ENCODE measurements around the gene SIRPA.
"Not testable (repeated sequence)": the region's sequence is repeated elsewhere in the genome, so short reads cannot be mapped to it uniquely, and the experiment has no call there.

Gene SIRPA

GRCh38 chr20:1915725-1916124 is 20.5 kb downstream of the SIRPA start:
- H3K9me3 ChIP-seq (ENCODE audit: insufficient read depth, low read length), result 0 out of 2 replicates have a peak, but pooled peaks cover 8% of the 10 kb centered on the region
- H3K27me3 ChIP-seq (ENCODE audit: insufficient read depth, insufficient read length), result no peaks in the 10 kb centered on the region
- DNase-seq (ENCODE audit: low read depth, low spot score), result no peak
- peaks cover 15% of the 10 kb centered on the region for H3K36me3 ChIP-seq (ENCODE audit: insufficient read depth, insufficient read length, low read length)
- no peaks in the 10 kb centered on the region for H3K4me1 ChIP-seq (ENCODE audit: insufficient read depth, insufficient read length)
- no peak for TF ChIP-seq YY1 (IDR thresholded peaks at IDR 0.05; ENCODE audit: insufficient read depth, insufficient read length)
- TF ChIP-seq ZNF274 (IDR thresholded peaks at IDR 0.05; ENCODE audit: low read depth, low read length), result no peak
- TF ChIP-seq SUZ12 (IDR thresholded peaks at IDR 0.05; ENCODE audit: extremely low read depth, insufficient read depth, insufficient read length), result no peak
- no peak overlapping the region for H3K9ac ChIP-seq (ENCODE audit: insufficient read length, low read depth)
- H3K4me3 ChIP-seq (ENCODE audit: insufficient read length, low read depth), result no peak overlapping the region

- DNase-seq (ENCODE audit: low read depth, low spot score), result no peak
- TF ChIP-seq SUZ12 (IDR thresholded peaks at IDR 0.05; ENCODE audit: extremely low read depth, insufficient read depth, insufficient read length) (no peak), YY1 (IDR thresholded peaks at IDR 0.05; ENCODE audit: insufficient read depth, insufficient read length) (no peak), ZNF274 (IDR thresholded peaks at IDR 0.05; ENCODE audit: low read depth, low read length) (no peak)
- no peak overlapping the region for H3K4me3 ChIP-seq (ENCODE audit: insufficient read length, low read depth)
- peaks cover 17% of the 10 kb centered on the region for H3K36me3 ChIP-seq (ENCODE audit: insufficient read depth, insufficient read length, low read length)
- H3K9ac ChIP-seq (ENCODE audit: insufficient read length, low read depth), result no peak overlapping the region
- H3K4me1 ChIP-seq (ENCODE audit: insufficient read depth, insufficient read length), result no peaks in the 10 kb centered on the region
- H3K9me3 ChIP-seq (ENCODE audit: insufficient read depth, low read length), result no peaks in the 10 kb centered on the region
- H3K27me3 ChIP-seq (ENCODE audit: insufficient read depth, insufficient read length), result no peaks in the 10 kb centered on the region
Observed at GRCh38 chr20:1917786-1918185, 22.6 kb downstream of the SIRPA start.

GRCh38 chr20:1918491-1919165 is 23.4 kb downstream of the SIRPA start:
- Histone ChIP-seq H3K36me3 (ENCODE audit: insufficient read depth, insufficient read length, low read length) (peaks cover 23% of the 10 kb centered on the region), H3K4me1 (ENCODE audit: insufficient read depth, insufficient read length) (no peaks in the 10 kb centered on the region), H3K4me3 (ENCODE audit: insufficient read length, low read depth) (no peak overlapping the region), H3K9ac (ENCODE audit: insufficient read length, low read depth) (no peak overlapping the region), H3K9me3 (ENCODE audit: insufficient read depth, low read length) (no peaks in the 10 kb centered on the region), H3K27me3 (ENCODE audit: insufficient read depth, insufficient read length) (no peaks in the 10 kb centered on the region)
- no peak for TF ChIP-seq ZNF274 (IDR thresholded peaks at IDR 0.05; ENCODE audit: low read depth, low read length)
- TF ChIP-seq YY1 (IDR thresholded peaks at IDR 0.05; ENCODE audit: insufficient read depth, insufficient read length), result no peak
- TF ChIP-seq SUZ12 (IDR thresholded peaks at IDR 0.05; ENCODE audit: extremely low read depth, insufficient read depth, insufficient read length), result no peak
- no peak for DNase-seq (ENCODE audit: low read depth, low spot score)

- peaks cover 30% of the 10 kb centered on the region for H3K36me3 ChIP-seq (ENCODE audit: insufficient read depth, insufficient read length, low read length)
- TF ChIP-seq SUZ12 (IDR thresholded peaks at IDR 0.05; ENCODE audit: extremely low read depth, insufficient read depth, insufficient read length) (no peak), YY1 (IDR thresholded peaks at IDR 0.05; ENCODE audit: insufficient read depth, insufficient read length) (no peak), ZNF274 (IDR thresholded peaks at IDR 0.05; ENCODE audit: low read depth, low read length) (no peak)
- no peaks in the 10 kb centered on the region for H3K27me3 ChIP-seq (ENCODE audit: insufficient read depth, insufficient read length)
- no peak overlapping the region for H3K9ac ChIP-seq (ENCODE audit: insufficient read length, low read depth)
- DNase-seq (ENCODE audit: low read depth, low spot score), result no peak
- no peaks in the 10 kb centered on the region for H3K9me3 ChIP-seq (ENCODE audit: insufficient read depth, low read length)
- H3K4me3 ChIP-seq (ENCODE audit: insufficient read length, low read depth), result no peak overlapping the region
- no peaks in the 10 kb centered on the region for H3K4me1 ChIP-seq (ENCODE audit: insufficient read depth, insufficient read length)
Observed at GRCh38 chr20:1920252-1920651, 25.0 kb downstream of the SIRPA start.

- Histone ChIP-seq H3K9ac (ENCODE audit: insufficient read length, low read depth) (no peak overlapping the region), H3K27me3 (ENCODE audit: insufficient read depth, insufficient read length) (no peaks in the 10 kb centered on the region), H3K9me3 (ENCODE audit: insufficient read depth, low read length) (no peaks in the 10 kb centered on the region), H3K36me3 (ENCODE audit: insufficient read depth, insufficient read length, low read length) (peaks cover 26% of the 10 kb centered on the region), H3K4me1 (ENCODE audit: insufficient read depth, insufficient read length) (no peaks in the 10 kb centered on the region), H3K4me3 (ENCODE audit: insufficient read length, low read depth) (no peak overlapping the region)
- no peak for DNase-seq (ENCODE audit: low read depth, low spot score)
- TF ChIP-seq ZNF274 (IDR thresholded peaks at IDR 0.05; ENCODE audit: low read depth, low read length), result no peak
- no peak for TF ChIP-seq SUZ12 (IDR thresholded peaks at IDR 0.05; ENCODE audit: extremely low read depth, insufficient read depth, insufficient read length)
- no peak for TF ChIP-seq YY1 (IDR thresholded peaks at IDR 0.05; ENCODE audit: insufficient read depth, insufficient read length)
Observed at GRCh38 chr20:1920826-1921225, 25.6 kb downstream of the SIRPA start.

- DNase-seq (ENCODE audit: low read depth, low spot score); H3K9me3 ChIP-seq (ENCODE audit: insufficient read depth, low read length); H3K9ac ChIP-seq (ENCODE audit: insufficient read length, low read depth); H3K4me3 ChIP-seq (ENCODE audit: insufficient read length, low read depth); H3K4me1 ChIP-seq (ENCODE audit: insufficient read depth, insufficient read length); H3K27me3 ChIP-seq (ENCODE audit: insufficient read depth, insufficient read length): not testable (repeated sequence)
- H3K36me3 ChIP-seq (ENCODE audit: insufficient read depth, insufficient read length, low read length), result peaks cover 16% of the 10 kb centered on the region
Observed at GRCh38 chr20:1921985-1922384, 26.8 kb downstream of the SIRPA start.

GRCh38 chr20:1922786-1923185 is 27.6 kb downstream of the SIRPA start:
- no peaks in the 10 kb centered on the region for H3K27me3 ChIP-seq (ENCODE audit: insufficient read depth, insufficient read length)
- TF ChIP-seq YY1 (IDR thresholded peaks at IDR 0.05; ENCODE audit: insufficient read depth, insufficient read length), result no peak
- TF ChIP-seq ZNF274 (IDR thresholded peaks at IDR 0.05; ENCODE audit: low read depth, low read length), result no peak
- no peak for TF ChIP-seq SUZ12 (IDR thresholded peaks at IDR 0.05; ENCODE audit: extremely low read depth, insufficient read depth, insufficient read length)
- H3K9me3 ChIP-seq (ENCODE audit: insufficient read depth, low read length), result no peaks in the 10 kb centered on the region
- H3K9ac ChIP-seq (ENCODE audit: insufficient read length, low read depth), result no peak overlapping the region
- H3K4me1 ChIP-seq (ENCODE audit: insufficient read depth, insufficient read length), result no peaks in the 10 kb centered on the region
- no peak for DNase-seq (ENCODE audit: low read depth, low spot score)
- H3K4me3 ChIP-seq (ENCODE audit: insufficient read length, low read depth), result no peak overlapping the region
- peaks cover 16% of the 10 kb centered on the region for H3K36me3 ChIP-seq (ENCODE audit: insufficient read depth, insufficient read length, low read length)

All from NT2/D1 (cell line).